SK-N-SH (cell line): ENCODE results near the gene RILPL2. TPM values are rescaled to one million over a fixed set of nuclear protein-coding genes. Genes with fewer than 3 reads are reported as not detected.

ENCODE experiments used
- CTCF ChIA-PET: fragments of 300-600, 350-600 bp; formaldehyde crosslinking; extraction: SDS; loops from one replicate; lab custom pipeline; 2021; lab: Yijun Ruan, JAX
- POLR2A ChIA-PET: fragments of 350-600 bp; sonication (Branson Sonifier 250); formaldehyde crosslinking; extraction: SDS; loops from one replicate; lab custom pipeline; 2020; ENCODE audit warnings: antibody characterized with exemption, inconsistent platforms; lab: Yijun Ruan, JAX
- DNase-seq: peaks from one replicate; pipeline ENCODE4 v3.0.0; 2012
- H2AFZ ChIP-seq: fragments of 200-600 bp; sonication (generic); 2 replicates; pipeline ENCODE4 v1.8.1; 2016; ENCODE audit warnings: antibody characterized with exemption, mild to moderate bottlenecking, low read depth
- H3F3A ChIP-seq: fragments of 200-600 bp; sonication (generic); replicated peaks from 2 replicates; pipeline ENCODE3; 2016; ENCODE audit warnings: antibody characterized with exemption, mild to moderate bottlenecking; ENCODE audit not compliant: insufficient read depth
- H3K27ac ChIP-seq, 2 experiments: fragments of 200-500 bp in 1 of 2; fragments of 200-600 bp in 1 of 2; sonication (Bioruptor generic) in 1 of 2; sonication (generic), shearing (Covaris generic) in 1 of 2; 2 replicates each; pipeline versions ENCODE4 v1.5.1 to v1.6.1; 2014 to 2016; ENCODE audit warnings: low read depth in 2 of 2, inconsistent platforms in 1 of 2, low read length in 1 of 2, mild to moderate bottlenecking in 1 of 2, mixed read lengths in 1 of 2
- H3K27me3 ChIP-seq: fragments of 200-600 bp; sonication (generic), shearing (Covaris generic); 2 replicates; pipeline ENCODE4 v1.6.1; 2016; ENCODE audit warnings: mixed run types; ENCODE audit not compliant: insufficient read depth
- H3K36me3 ChIP-seq, 2 experiments: fragments of 200-500 bp in 1 of 2; fragments of 200-600 bp in 1 of 2; sonication (Bioruptor generic) in 1 of 2; sonication (generic) in 1 of 2; replicated peaks in 1 of 2; 2 replicates each; pipeline versions ENCODE3 to v1.5.1; 2014 to 2016; ENCODE audit warnings: low read length in 1 of 2, mild to moderate bottlenecking in 1 of 2; ENCODE audit not compliant: insufficient read depth in 2 of 2, control insufficient read depth in 1 of 2
- H3K4me1 ChIP-seq, 2 experiments: fragments of 200-500 bp in 1 of 2; fragments of 200-600 bp in 1 of 2; sonication (Bioruptor generic) in 1 of 2; sonication (generic), shearing (Covaris generic) in 1 of 2; 2 replicates each; pipeline versions ENCODE4 v1.5.1 to v1.6.1; 2014 to 2016; ENCODE audit warnings: low read depth in 1 of 2, low read length in 1 of 2, mixed run types in 1 of 2; ENCODE audit not compliant: insufficient read depth in 2 of 2, control insufficient read depth in 1 of 2
- H3K4me2 ChIP-seq: fragments of 200-600 bp; sonication (generic), shearing (Covaris generic); 2 replicates; pipeline ENCODE4 v1.6.1; 2017; ENCODE audit warnings: mixed run types
- H3K4me3 ChIP-seq, 2 experiments: fragments of 200-500 bp in 1 of 2; fragments of 200-600 bp in 1 of 2; sonication (Bioruptor generic) in 1 of 2; sonication (generic), shearing (Covaris generic) in 1 of 2; 2 replicates each; pipeline versions ENCODE4 v1.5.1 to v1.8.1; 2014 to 2016; ENCODE audit warnings: low read depth in 2 of 2, inconsistent platforms in 1 of 2, low read length in 1 of 2, mild to moderate bottlenecking in 1 of 2, mixed read lengths in 1 of 2, moderate library complexity in 1 of 2
- H3K79me2 ChIP-seq: fragments of 200-600 bp; sonication (generic); 2 replicates; pipeline ENCODE4 v1.8.1; 2017; ENCODE audit warnings: mild to moderate bottlenecking; ENCODE audit not compliant: insufficient read depth
- H3K9ac ChIP-seq: fragments of 200-600 bp; sonication (generic); 2 replicates; pipeline ENCODE4 v1.6.1; 2017; ENCODE audit warnings: mixed run types
- H3K9me2 ChIP-seq: fragments of 200-600 bp; sonication (generic); 2 replicates; pipeline ENCODE4 v1.6.1; 2017; ENCODE audit warnings: mixed run types
- H3K9me3 ChIP-seq: fragments of 200-600 bp; sonication (generic); 2 replicates; pipeline ENCODE4 v1.6.1; 2017; ENCODE audit warnings: mixed run types, mild to moderate bottlenecking, moderate library complexity
- H4K20me1 ChIP-seq: fragments of 200-600 bp; sonication (generic); 2 replicates; pipeline ENCODE4 v1.6.1; 2017; ENCODE audit warnings: mild to moderate bottlenecking, mixed run types; ENCODE audit not compliant: insufficient read depth
- CHD2 ChIP-seq: fragments of 150-350 bp; IDR thresholded peaks from 2 replicates; pipeline ENCODE4 v1.6.1; 2018; ENCODE audit warnings: low read length; ENCODE audit not compliant: partially characterized antibody
- ELF1 ChIP-seq: IDR thresholded peaks from 2 replicates; pipeline ENCODE4 v1.4.0; 2012
- EP300 ChIP-seq, 2 experiments: IDR thresholded peaks; 2 replicates each; pipeline versions ENCODE4 v1.4.0 to v1.6.1; 2012; ENCODE audit warnings: borderline replicate concordance in 1 of 2, low read depth in 1 of 2, low read length in 1 of 2
- EZH2phosphoT487 ChIP-seq: fragments of 200-600 bp; sonication (generic); IDR thresholded peaks from 2 replicates; pipeline ENCODE4 v1.6.1; 2017; ENCODE audit warnings: low read depth, mixed run types, mild to moderate bottlenecking, antibody characterized with exemption, moderate library complexity, borderline replicate concordance
- FOSL2 ChIP-seq: IDR thresholded peaks from 2 replicates; pipeline ENCODE4 v1.4.0; 2012; ENCODE audit warnings: low read depth, mild to moderate bottlenecking, moderate library complexity, borderline replicate concordance
- FOXJ3 ChIP-seq: sonication (generic); formaldehyde crosslinking; IDR thresholded peaks from 2 replicates; pipeline ENCODE4 v1.5.1; 2020; ENCODE audit warnings: mild to moderate bottlenecking, missing genetic modification reagents
- FOXM1 ChIP-seq: IDR thresholded peaks from 2 replicates; pipeline ENCODE4 v1.4.0; 2012; ENCODE audit warnings: low read depth, mild to moderate bottlenecking
- GABPA ChIP-seq: IDR thresholded peaks from 2 replicates; pipeline ENCODE4 v1.4.0; 2012; ENCODE audit warnings: low read depth, mild to moderate bottlenecking
- IRF3 ChIP-seq: fragments of 150-350 bp; IDR thresholded peaks from 2 replicates; pipeline ENCODE4 v1.6.1; 2016; ENCODE audit warnings: mild to moderate bottlenecking, low read depth, low read length
- JUND ChIP-seq: IDR thresholded peaks from 2 replicates; pipeline ENCODE4 v1.4.0; 2012
- MAX ChIP-seq: IDR thresholded peaks from 2 replicates; pipeline ENCODE4 v1.4.0; 2012; ENCODE audit warnings: low read depth
- MEF2A ChIP-seq: IDR thresholded peaks from 2 replicates; pipeline ENCODE4 v1.4.0; 2012; ENCODE audit warnings: low read depth, borderline replicate concordance
- NFIC ChIP-seq: IDR thresholded peaks from 2 replicates; pipeline ENCODE4 v1.4.0; 2012; ENCODE audit warnings: borderline replicate concordance
- NRF1 ChIP-seq: IDR thresholded peaks from 2 replicates; pipeline ENCODE4 v1.6.1; 2012; ENCODE audit warnings: low read depth, mild to moderate bottlenecking, low read length
- POLR2AphosphoS5 ChIP-seq: IDR thresholded peaks from 2 replicates; pipeline ENCODE4 v1.6.1; 2012; ENCODE audit warnings: low read depth, low read length
- RAD21 ChIP-seq: IDR thresholded peaks from 2 replicates; pipeline ENCODE4 v1.6.1; 2012; ENCODE audit warnings: mild to moderate bottlenecking, low read length
- RCOR1 ChIP-seq: fragments of 150-350 bp; IDR thresholded peaks from 2 replicates; pipeline ENCODE4 v1.6.1; 2017; ENCODE audit warnings: antibody characterized with exemption, low read length
- RXRA ChIP-seq: IDR thresholded peaks from 2 replicates; pipeline ENCODE4 v1.4.0; 2012; ENCODE audit warnings: low read depth, mild to moderate bottlenecking, borderline replicate concordance
- SIN3A ChIP-seq: IDR thresholded peaks from 2 replicates; pipeline ENCODE4 v1.6.1; 2012; ENCODE audit warnings: low read depth, mild to moderate bottlenecking, low read length, moderate library complexity, borderline replicate concordance
- SMC3 ChIP-seq: IDR thresholded peaks from 2 replicates; pipeline ENCODE4 v1.6.1; 2012; ENCODE audit warnings: low read depth, low read length, improper control_type of control experiment
- TAF1 ChIP-seq: IDR thresholded peaks from 2 replicates; pipeline ENCODE4 v1.6.1; 2012; ENCODE audit warnings: low read depth, mild to moderate bottlenecking, low read length, moderate library complexity, borderline replicate concordance
- TEAD4 ChIP-seq: IDR thresholded peaks from 2 replicates; pipeline ENCODE4 v1.4.0; 2012; ENCODE audit warnings: mild to moderate bottlenecking, borderline replicate concordance; ENCODE audit not compliant: insufficient read depth
- WGBS: methylation state at CpG from one replicate; pipeline ENCODE4 v1.1.6; 2017; ENCODE audit warnings: low lambda C conversion rate; 5-methylcytosine and 5-hydroxymethylcytosine counted together
- polyA plus RNA-seq, 3 experiments: library from polyadenylated mRNA; depleted of rRNA; stranded (reverse); fragments of >200 nt; gene quantifications; 2 replicates each; pipeline ENCODE4 v1.2.3, GENCODE V29; 2012
- TF ChIP-seq, protein P1 (sequence below): IDR thresholded peaks from 2 replicates; pipeline ENCODE4 v1.4.0; 2012; ENCODE audit warnings: low read depth, borderline replicate concordance
- TF ChIP-seq, protein P2 (sequence below): IDR thresholded peaks from 2 replicates; pipeline ENCODE4; 2012
- TF ChIP-seq, protein P3 (sequence below): fragments of 150-350 bp; IDR thresholded peaks from 2 replicates; pipeline ENCODE4 v1.6.1; 2017; ENCODE audit warnings: antibody characterized with exemption, low read length, low read depth, borderline replicate concordance
- TF ChIP-seq, protein P4 (sequence below): fragments of 200-600 bp; sonication (generic); IDR thresholded peaks from 2 replicates; pipeline ENCODE4 v1.6.1; 2017; ENCODE audit warnings: antibody characterized with exemption, mild to moderate bottlenecking, moderate library complexity

RILPL2 gene, protein sequence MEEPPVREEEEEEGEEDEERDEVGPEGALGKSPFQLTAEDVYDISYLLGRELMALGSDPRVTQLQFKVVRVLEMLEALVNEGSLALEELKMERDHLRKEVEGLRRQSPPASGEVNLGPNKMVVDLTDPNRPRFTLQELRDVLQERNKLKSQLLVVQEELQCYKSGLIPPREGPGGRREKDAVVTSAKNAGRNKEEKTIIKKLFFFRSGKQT
- 5.0 and 5.2 TPM in 2 replicates for polyA plus RNA-seq (2012; rRNA removed)
- polyA plus RNA-seq (2012; cell fraction: cytosol; rRNA removed): 4.9 and 5.0 TPM in 2 replicates
- 1.9 and 2.1 TPM in 2 replicates for polyA plus RNA-seq (2012; cell fraction: nucleus; rRNA removed)

- POLR2A ChIA-PET: no interaction called here
- Histone ChIP-seq H4K20me1 (no peaks in the 10 kb centered on the region), H3K9me2 (no peaks in the 10 kb centered on the region), H3F3A (no peaks in the 10 kb centered on the region), H3K9ac (peak within 1 kb of the TSS; percentile 78), H3K36me3 (no peaks in the 10 kb centered on the region), H3K9me3 (no peaks in the 10 kb centered on the region), H3K27me3 (no peaks in the 10 kb centered on the region), H3K79me2 (peaks cover 13% of the 10 kb centered on the region), H2AFZ (peak within 1 kb of the TSS; percentile 98), H3K4me1 (peaks cover 0 to 3% of the 10 kb centered on the region in 2 experiments; a peak in 1 of 4 replicates), H3K4me2 (peak within 1 kb of the TSS; percentile 93), H3K4me3 (peak within 1 kb of the TSS; percentile 68 to 91), H3K27ac (peak within 1 kb of the TSS; percentile 30 to 49; a peak in 2 of 4 replicates)
- CTCF ChIA-PET: interaction anchor here (0.6 to 1.1 kb wide), 2 partner anchors 10 to 1012 kb away, joined by 3 read pairs; no protein-coding TSS in a partner anchor
- 10% methylated on average over 52 of the region's 69 CpGs for WGBS
- peak; percentile 88 for DNase-seq
- TF ChIP-seq MAX (peak; percentile 89), SIN3A (peak; percentile 67; the same call in 1 of the 2 replicates), TEAD4 (no peak), FOXM1 (no peak), GABPA (no peak; the same call in 1 of the 2 replicates), IRF3 (no peak), TAF1 (0 out of 2 replicates have a peak, but pooled peaks have one; percentile 27), ELF1 (no peak), RCOR1 (no peak), MEF2A (no peak), CHD2 (no peak), SMC3 (no peak), RXRA (no peak), NFIC (no peak), RAD21 (no peak), POLR2AphosphoS5 (0 out of 2 replicates have a peak, but pooled peaks have one; percentile 22), FOSL2 (no peak), EP300 (IDR thresholded peaks at IDR 0.05; ENCODE audit: borderline replicate concordance in 1 of 2, low read depth in 1 of 2, low read length in 1 of 2) (no peak), EZH2phosphoT487 (no peak), NRF1 (peak; percentile 36; the same call in 1 of the 2 replicates), FOXJ3 (CRISPR knock-in tag) (no peak), JUND (no peak)
- TF ChIP-seq, protein P1, sequence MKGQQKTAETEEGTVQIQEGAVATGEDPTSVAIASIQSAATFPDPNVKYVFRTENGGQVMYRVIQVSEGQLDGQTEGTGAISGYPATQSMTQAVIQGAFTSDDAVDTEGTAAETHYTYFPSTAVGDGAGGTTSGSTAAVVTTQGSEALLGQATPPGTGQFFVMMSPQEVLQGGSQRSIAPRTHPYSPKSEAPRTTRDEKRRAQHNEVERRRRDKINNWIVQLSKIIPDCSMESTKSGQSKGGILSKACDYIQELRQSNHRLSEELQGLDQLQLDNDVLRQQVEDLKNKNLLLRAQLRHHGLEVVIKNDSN: no peak
- TF ChIP-seq, protein P2, sequence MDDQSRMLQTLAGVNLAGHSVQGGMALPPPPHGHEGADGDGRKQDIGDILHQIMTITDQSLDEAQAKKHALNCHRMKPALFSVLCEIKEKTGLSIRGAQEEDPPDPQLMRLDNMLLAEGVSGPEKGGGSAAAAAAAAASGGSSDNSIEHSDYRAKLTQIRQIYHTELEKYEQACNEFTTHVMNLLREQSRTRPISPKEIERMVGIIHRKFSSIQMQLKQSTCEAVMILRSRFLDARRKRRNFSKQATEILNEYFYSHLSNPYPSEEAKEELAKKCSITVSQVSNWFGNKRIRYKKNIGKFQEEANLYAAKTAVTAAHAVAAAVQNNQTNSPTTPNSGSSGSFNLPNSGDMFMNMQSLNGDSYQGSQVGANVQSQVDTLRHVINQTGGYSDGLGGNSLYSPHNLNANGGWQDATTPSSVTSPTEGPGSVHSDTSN: no peak
- TF ChIP-seq, protein P3, sequence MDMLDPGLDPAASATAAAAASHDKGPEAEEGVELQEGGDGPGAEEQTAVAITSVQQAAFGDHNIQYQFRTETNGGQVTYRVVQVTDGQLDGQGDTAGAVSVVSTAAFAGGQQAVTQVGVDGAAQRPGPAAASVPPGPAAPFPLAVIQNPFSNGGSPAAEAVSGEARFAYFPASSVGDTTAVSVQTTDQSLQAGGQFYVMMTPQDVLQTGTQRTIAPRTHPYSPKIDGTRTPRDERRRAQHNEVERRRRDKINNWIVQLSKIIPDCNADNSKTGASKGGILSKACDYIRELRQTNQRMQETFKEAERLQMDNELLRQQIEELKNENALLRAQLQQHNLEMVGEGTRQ: no peak
- TF ChIP-seq, protein P4, sequence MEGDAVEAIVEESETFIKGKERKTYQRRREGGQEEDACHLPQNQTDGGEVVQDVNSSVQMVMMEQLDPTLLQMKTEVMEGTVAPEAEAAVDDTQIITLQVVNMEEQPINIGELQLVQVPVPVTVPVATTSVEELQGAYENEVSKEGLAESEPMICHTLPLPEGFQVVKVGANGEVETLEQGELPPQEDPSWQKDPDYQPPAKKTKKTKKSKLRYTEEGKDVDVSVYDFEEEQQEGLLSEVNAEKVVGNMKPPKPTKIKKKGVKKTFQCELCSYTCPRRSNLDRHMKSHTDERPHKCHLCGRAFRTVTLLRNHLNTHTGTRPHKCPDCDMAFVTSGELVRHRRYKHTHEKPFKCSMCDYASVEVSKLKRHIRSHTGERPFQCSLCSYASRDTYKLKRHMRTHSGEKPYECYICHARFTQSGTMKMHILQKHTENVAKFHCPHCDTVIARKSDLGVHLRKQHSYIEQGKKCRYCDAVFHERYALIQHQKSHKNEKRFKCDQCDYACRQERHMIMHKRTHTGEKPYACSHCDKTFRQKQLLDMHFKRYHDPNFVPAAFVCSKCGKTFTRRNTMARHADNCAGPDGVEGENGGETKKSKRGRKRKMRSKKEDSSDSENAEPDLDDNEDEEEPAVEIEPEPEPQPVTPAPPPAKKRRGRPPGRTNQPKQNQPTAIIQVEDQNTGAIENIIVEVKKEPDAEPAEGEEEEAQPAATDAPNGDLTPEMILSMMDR: no peak
These were observed at the start of gene RILPL2 for GRCh38 chr12:123436017-123436964. Gene RILPL2 (minus strand): TSS chr12:123436684. CDS start chr12:123436420, 264 bp downstream.
